ENCODE results near the gene PLEKHA4.

GRCh38 chr19:48818234-48818820 lies 50.1 kb downstream of the PLEKHA4 start:
- TF ChIP-seq CTCF (conservative IDR thresholded peaks at IDR 0.05; ENCODE audit: low read depth, low read length) (no peak), EZH2 (IDR thresholded peaks at IDR 0.05; ENCODE audit: low read length, unreplicated experiment) (no peak)

Data from PC-3 (cell line).